NCI-H187 (cell line): ENCODE results near the gene EZR.

Experiments
- DNase-seq, 2 experiments: peaks; one replicate each; lab custom pipeline; 2025; lab: John Stamatoyannopoulos, UW

EZR gene

GRCh38 chr6:158817728-158818580 is 1.2 kb downstream of the EZR start:
- peak; percentile 14 to 52 for DNase-seq

GRCh38 chr6:158816803-158817727 is 2.1 kb downstream of the EZR start:
- no peak for DNase-seq

GRCh38 chr6:158816329-158816728 is 2.8 kb downstream of the EZR start:
- no peak for DNase-seq

GRCh38 chr6:158815907-158816306 is 3.3 kb downstream of the EZR start:
- DNase-seq, result no peak

GRCh38 chr6:158815379-158815724 is 3.8 kb downstream of the EZR start:
- DNase-seq, result no peak

DNA sequence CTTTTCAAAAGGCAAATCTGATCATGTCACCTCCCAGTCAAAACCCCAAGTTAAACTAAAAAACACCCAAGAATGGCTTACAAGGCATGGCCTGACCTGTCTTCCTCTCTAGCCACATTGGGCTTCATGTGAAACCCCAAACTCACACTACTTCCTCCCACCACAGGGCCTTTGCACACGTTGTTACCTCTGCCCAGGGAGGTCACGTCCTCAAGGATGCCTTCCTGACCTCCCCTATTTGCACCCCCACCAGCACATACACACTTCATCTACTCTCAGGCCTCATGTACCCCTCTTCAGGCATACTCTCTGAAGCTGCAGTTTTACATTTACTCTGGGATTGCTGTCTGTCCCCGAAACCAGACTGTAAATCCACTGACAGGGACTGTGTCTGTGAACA is 6.1 kb downstream of the EZR start:
- DNase-seq, result no peak

DNA sequence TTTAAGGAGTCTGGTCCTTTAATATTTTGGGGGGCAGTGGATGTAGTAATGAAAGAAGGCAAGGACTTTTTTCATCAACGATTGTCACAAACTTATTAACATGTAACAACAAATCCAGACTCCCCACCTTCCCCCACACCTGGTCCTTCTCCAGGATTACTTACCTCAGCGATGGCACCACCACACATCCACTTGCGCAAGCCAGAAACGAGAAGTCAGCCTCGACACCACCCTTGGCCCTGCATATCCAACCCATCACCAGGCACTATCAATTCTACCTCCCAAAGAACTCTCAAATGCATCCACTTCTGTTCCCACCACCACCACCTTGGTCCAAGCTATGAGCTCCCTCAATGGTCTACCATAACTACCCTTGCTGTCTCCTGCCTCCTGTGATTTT is 6.6 kb downstream of the EZR start:
- no peak for DNase-seq

DNA sequence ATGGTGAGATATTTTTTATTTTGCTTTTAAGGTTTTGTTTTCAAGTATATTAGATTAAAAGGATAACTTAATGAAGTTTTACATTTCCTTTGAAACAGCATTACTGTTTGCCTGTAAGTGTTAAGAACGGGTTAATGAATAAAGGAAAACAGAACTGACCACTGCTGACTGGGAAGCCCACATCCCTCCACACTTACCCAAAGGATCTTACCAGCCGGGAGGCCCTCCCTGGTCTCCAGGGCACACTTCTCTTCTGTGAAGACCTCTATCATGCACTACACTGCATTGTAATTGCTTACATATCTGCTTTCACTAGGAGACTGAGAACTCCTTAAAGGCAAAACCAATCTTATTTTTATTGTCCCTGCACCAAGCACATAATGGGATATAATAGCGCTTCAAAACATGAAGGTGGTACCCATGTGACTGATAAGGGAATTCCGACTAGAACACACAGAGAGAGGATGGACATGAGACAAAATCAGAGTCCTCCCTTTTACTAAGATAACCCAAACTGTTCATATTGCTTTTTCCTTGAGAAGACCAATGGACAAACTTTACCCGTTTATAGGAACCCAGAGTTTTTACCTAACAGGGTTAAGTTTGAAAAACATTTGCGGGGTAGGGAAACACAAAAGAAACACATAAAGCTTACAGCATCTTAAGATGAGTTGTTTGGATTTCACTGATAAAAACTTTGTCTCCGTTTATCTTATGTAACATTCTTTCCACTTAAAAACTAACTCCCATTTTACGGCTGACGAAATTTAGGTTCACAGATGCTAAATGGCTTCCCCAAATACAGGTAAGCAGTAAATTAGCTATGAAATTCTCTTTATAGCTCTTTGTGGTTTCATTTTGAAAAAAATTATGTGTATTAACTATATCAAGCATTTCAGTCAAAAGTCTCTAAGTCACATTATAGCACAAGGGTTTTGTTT is 8.7 kb downstream of the EZR start:
- no peak for DNase-seq

DNA sequence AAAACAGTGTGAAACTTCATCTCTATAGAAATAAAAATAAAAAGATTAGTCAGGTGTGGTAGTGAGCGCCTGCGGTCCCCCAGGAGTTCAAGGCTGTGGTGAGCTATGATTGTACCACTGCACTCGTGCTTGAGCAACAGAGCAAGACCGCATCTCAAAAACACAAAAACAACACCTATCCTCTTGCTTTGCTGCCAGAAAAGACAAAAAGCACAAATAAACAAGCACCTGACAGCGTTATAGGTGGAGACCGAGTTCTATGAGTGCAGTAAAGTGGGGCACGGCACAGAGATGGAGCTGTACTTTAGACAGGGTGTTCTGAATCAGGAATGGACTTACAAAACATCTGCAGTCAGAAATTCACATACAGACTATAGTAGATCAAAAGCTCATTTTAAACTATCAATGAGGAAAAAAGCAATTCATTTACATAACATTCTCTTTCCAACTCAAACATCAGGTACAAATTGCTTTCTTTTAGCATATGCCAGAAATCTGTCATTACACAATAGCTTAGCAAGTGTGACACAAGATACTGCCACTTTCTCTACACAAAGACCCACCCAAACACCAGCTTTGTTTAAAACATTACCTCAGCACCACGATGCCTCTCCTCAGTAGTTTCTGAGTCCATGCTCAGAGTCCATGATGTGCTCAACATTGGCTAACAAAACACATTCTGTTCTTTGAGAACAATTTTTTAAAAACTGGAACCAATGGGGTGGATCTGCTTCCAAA is 10.1 kb downstream of the EZR start:
- DNase-seq, result no peak

- no peak for DNase-seq
Measured at GRCh38 chr6:158808442-158808833, 10.7 kb downstream of the EZR start.

DNA sequence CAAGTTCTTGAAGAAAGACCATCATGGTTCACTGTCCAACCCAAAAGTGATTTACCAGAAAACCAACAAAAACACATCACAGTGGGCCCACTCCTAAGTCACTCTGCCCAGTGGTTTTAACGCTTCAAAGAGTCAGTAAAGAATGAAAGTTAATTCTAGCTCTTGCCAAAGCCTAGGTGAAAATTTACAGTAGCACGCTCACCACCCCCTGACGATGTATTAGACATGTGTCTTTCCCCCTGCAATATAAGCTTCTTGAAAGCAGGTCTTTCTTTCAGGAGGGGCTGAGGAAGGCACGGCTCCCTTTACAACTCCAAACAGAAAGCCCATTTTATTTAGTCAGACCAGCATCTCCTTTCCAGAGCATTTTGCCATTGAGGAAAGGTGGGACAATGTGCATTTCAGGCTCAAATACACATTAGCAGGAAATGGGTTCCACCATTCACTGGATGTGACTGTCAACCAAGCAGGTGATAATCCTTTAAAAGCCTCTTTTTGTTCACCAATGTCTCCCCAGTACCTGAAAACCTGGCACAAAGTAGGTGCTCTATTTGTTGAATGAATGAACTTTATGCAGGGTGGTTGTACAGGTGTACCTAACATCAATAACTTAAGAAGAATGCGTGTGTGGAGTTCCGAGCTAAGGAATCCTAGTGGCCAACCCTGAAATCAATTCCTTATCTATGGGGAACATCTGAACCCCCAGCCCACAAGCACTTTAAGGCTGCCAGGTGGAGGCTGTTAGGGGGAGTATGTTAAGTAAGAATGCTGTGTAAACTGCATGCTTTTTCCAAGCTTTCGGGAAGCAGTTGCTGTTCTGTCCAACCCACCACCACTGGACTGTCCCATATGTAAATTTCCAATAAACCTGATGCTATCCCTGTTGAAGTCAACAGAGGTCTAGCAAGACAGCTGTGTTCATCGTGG is 11.4 kb downstream of the EZR start:
- no peak for DNase-seq

- no peak for DNase-seq
Measured at GRCh38 chr6:158805698-158806377, 13.3 kb downstream of the EZR start.

GRCh38 chr6:158804207-158804606 is 15.0 kb downstream of the EZR start:
- no peak for DNase-seq

GRCh38 chr6:158803733-158804143 is 15.4 kb downstream of the EZR start:
- DNase-seq, result no peak

DNA sequence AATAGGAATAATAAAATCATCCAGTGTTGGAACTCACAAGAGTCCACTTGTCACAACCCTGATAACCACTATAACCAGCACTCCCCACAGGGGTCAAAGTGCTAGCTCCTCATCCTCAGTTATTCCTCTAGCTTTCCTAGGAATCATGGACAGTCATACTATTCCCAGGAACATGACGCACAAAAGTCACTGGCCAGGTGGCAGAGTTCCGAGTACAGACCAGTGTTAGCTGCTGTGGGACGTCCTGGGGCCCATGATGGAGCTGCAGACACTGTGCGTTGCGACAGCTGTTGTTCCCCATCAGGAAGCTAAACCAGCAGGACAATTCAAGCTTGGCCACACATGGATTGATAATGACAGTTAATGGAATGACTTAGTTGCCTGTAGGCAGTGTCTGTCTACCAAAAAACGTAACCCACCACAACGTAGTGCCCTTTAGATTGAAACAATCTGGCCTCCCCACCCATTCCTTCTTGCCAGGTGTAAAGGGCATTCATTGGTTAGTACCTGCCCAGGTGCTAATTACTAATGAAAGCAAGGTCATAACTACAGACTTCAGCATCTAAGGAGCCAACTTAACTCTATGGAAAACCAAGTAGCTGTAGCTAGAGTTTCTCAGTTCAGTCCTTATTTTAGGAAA is 17.4 kb downstream of the EZR start:
- no peak for DNase-seq

DNA sequence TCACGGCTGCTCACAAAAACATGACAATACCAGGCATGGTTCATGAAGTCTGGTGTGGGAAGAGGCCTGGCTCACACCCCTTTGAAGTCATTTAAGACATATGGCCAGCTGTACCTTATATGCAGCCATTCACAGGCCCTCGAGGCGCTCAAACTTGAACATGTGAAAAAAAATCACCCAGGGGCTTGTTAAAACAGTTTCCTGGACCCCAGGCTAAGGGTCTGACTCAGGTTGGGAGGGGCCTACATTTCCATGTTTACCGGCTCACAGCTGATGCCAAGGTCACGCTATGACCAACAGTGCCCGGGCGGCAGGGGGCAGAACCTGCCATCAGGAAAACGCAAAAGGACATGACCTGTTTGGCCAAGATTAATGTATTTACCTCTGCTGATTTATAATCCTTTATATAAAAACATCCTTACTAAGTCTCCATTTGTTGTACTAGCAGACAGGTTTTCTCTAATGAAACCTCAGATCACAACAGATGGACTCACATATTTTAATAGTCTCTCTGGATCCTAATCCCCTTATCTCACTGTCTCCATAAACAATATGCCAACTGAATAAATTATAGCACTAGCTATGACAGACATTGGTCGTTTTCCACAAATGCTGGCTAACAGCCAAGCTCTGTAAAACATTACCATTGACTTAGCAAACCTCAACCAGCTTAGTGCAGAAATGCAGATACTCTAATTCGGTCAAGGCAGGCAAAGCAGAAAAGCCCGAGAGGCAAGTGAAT is 19.9 kb downstream of the EZR start:
- peak in 1 of 2 experiments; percentile 22 for DNase-seq

- no peak for DNase-seq
Measured at GRCh38 chr6:158798311-158798710, 20.9 kb downstream of the EZR start.
